Measurements from ENCODE around the gene SDHA.
"Not testable (repeated sequence)": the region's sequence is repeated elsewhere in the genome, so short reads cannot be mapped to it uniquely, and the experiment has no call there.

The SDHA gene

DNA sequence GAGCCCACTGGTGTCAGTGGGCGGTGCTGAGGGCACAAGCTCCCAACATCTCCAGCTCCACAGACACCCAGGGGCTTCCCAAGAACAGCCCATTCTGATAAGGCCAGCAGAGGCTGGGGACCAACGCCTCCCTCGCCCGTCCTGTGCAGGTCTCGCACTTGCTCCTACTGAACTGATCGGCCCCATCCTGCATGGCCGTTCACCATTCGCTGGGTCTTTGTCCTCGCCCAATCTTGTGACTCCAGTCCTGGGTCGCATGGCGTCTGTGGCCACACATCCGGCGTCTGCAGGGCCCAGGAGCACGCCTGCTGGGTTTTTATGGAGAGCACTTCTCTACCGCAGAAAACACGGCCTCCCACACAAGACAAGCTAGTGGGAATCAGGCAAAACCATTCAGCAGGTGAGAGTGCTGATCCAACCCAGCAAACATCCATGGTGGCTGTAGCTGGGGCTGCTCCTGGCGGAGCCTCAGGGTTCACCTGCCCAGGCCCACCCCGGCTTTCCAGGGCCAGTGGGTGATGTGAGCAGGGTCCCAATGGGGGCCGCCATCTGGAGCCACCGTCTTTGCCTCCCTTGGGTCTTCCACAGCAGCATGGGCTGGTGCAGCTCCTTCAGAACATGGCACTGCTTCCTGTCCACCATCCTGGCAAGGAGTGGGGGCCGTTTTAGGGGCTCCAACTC lies 19.5 kb upstream of the SDHA start:
- DNase-seq (ENCODE audit: low read depth in 2 of 2): no peak

DNA sequence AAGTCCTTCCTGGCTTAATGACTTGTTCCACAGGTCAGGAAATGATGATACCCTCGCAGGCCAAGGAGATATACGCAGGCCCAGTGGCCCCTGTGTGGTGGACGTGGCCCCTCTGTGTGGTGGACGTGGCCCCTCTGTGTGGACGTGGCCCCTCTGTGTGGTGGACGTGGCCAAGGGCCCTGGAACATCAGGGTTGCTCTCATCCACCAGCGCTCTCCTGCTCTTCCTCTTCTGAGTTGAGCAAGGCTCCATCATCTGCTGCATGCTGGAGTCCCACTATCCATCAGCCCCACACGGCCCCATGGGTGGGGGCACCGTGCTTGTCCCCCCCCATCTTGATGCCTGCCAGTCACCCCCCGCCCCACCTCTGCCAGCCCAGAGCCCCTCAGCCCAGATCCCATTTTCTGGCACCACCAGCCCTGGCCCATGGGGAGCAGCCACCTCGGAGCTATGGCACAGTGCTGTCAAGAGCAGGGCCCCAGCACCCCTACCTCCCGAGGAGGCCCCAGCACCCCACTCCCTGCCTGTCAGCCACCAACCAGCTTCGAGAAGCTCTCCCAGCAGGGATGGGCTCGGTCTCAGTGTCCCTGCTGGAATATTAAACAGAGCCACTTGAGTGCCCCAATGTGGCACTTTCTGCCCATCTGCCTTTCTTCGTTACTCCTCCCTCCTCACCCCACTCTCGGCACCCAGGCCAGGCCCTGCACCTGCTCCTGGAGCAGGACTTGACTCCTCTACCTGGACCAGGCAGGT lies 18.7 kb upstream of the SDHA start:
- no peak for DNase-seq (ENCODE audit: low read depth in 2 of 2)

DNA sequence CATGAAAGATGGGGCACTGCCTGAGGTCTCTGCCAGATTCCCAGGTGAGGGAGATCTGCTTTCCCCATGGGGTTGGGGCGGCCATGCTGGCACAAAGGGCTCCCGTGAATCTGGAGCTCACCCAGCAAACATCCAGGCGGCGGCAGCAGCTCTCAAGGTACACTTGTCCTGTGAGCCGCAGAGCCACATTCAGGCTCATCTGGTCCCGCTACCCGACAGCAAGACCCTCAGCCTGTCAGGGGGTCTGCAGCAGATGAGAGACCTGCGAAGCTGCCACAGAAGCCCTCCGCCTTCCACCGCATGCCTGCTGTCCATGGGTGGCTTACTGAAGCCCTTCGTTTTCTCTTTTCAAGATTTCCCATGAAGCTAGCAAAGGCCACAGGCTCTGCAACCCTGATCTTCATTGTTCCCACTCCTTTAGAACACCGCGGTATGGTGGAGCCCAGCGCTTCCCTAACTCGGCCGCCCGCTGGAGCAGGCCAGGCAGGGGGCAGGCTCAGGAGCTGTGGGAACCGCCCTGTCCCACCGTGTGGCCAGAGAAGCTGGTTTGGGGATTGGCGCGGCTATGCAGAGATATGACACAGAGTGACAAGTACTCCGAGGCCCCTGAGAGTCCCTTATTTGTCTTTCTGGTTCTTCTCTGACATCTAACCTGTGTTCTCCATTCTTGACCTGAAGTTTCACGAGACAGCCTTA lies 18.0 kb upstream of the SDHA start:
- DNase-seq (ENCODE audit: low read depth in 2 of 2): no peak

DNA sequence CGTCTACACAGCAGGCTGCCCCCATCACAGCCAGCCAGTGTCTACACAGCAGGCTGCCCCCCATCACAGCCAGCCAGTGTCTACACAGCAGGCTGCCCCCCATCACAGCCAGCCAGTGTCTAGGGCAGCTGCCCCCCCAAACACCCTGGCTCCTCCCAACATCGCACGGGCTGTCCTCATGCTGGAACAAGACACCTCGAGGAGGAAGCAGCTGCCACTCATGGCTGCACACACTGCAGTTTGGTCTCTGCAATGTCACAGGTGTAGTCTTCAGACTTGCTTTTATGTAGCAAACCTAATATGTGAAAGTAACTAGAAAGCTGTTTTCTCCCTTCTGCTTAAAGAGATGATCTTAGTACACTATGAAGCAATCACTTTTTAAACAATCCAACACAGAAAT lies 17.1 kb upstream of the SDHA start:
- DNase-seq (ENCODE audit: low read depth in 2 of 2): no peak

DNA sequence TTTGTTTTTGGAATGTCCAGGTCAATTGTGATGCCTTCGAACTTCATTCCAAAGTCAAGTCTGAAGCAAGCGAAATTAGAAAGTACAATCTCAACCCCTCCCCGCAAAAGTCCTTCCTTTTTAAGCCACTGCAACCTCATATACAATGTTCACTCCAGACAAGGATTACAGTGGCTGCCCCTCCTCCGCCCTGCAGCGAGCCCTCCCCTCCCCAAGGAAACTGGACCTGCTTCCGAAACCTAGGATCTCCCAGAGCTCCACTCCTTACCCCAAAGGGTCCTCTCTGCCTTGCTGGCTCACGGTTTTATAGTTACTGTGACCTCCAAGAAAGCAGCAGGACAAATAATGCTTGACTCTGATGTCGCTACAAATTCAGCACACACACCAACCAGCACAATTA lies 16.4 kb upstream of the SDHA start:
- no peak for DNase-seq (ENCODE audit: low read depth in 2 of 2)

DNA sequence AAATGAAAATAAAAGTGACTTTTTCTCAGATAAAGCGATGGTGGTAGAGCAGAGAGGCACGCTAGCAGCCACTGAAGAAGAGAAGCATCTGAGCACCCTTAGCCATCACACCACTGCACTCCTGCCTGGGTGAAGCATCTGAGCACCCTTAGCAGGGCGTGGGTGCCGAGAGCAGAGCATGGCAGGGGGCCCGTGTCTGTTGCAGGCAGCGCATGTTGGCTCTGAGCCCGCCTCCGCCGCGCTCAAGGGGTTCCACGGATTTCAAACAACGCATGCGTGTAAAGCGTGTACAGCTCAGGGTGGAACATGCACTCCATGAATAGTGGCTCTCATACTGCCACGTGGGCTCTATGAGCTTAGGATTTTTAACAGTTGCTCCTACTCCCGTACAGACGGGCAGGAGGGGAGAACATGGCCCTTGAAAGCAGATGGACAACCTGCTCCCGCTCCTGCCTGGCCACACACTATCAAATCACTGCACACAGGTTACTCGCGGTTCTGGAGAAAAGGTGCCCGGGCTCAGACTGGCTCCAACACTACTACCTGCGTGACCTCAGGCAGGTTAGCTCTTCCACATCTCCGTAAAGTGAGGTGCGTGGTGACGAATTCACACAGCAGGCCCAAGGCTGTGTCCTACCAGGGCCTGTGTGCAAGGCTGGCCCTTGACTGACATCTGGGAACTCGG lies 14.7 kb upstream of the SDHA start:
- no peak for DNase-seq (ENCODE audit: low read depth in 2 of 2)

DNA sequence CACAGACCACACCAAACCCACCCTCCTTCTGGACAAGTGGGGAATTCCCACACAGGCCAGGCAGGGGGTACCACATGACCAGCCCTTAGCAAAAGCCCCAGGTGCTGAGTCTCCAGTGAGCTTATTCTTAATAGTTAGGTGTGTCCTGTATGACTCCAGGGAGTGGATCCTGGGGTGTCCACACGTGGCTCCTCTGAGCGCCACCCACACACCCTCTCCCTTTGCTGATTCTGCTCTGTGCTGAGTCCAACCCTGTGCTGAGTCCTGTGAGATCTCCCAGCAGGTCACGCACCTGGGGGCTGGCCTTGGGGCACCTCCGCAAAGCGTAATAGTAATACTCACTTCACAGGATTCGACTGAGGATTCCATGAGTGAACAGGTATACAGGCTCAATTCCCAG lies 14.1 kb upstream of the SDHA start:
- no peak for DNase-seq (ENCODE audit: low read depth in 2 of 2)

DNA sequence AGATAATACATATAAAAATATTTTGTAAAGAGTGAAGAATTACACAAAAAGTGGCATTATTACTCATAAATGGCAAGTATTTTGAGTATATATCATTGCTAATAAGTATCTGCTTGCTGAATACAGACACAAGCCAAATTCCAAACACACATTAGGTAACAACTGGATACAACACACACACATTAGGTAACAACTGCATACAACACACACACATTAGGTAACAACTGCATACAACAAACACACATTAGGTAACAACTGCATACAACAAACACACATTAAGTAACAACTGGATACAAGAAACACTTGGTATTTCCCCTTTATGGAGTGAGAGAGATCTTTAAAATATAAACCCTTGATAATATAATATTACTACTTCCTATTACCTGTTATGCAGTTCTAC lies 13.7 kb upstream of the SDHA start:
- DNase-seq (ENCODE audit: low read depth in 2 of 2): no peak

DNA sequence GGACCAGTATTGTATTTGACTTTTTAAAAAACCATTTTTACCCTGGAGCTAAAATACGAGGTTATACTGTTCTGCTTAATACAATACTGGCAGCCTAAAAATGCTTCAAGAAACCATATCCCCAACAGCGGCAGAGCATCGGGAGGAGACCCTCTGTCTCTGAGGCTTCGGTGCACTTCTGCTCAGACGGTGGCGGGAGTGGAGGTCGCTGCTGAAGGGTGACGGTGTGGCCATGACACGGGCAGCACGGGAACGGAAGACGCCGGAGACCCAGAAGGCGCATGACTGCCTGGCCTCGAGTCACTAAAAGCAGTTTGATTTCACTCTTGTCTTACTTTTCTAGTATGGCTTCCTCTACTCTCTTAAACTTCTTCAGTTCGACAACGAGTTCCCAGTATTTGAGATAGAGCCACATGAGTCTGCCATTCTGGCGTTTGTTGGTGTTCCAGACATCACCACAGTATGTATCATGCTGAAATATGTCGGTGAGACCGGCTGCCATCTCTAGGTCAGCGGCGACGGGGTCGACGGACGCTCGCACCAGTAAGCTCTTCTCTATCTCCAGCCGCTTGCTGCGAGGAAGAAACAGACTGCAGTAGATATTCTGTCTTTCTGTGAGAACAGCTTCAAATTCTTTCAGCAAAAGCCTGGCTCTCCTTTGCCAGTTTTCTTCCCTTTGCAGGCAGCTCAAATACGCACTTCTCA lies 13.0 kb upstream of the SDHA start:
- no peak for DNase-seq (ENCODE audit: low read depth in 2 of 2)

DNA sequence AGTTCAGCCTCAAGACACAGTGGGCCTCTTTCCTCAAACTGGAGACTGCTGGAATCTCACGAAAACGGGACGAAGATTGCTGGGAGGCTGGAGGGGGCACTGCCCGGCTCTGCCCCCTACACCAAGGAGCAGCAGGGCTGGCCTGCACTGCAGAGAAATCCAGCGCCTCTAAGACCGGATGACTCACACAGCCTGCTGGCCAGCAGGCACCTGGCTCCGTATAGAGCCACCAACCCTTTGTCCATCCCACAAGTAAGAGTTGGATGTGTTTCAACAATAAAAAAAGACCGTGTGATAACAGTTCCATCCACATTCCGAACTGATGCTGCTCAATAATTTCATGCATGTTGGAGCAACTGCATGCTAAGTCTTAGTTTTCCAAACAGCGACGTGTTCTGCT lies 11.7 kb upstream of the SDHA start:
- no peak for DNase-seq (ENCODE audit: low read depth in 2 of 2)

DNA sequence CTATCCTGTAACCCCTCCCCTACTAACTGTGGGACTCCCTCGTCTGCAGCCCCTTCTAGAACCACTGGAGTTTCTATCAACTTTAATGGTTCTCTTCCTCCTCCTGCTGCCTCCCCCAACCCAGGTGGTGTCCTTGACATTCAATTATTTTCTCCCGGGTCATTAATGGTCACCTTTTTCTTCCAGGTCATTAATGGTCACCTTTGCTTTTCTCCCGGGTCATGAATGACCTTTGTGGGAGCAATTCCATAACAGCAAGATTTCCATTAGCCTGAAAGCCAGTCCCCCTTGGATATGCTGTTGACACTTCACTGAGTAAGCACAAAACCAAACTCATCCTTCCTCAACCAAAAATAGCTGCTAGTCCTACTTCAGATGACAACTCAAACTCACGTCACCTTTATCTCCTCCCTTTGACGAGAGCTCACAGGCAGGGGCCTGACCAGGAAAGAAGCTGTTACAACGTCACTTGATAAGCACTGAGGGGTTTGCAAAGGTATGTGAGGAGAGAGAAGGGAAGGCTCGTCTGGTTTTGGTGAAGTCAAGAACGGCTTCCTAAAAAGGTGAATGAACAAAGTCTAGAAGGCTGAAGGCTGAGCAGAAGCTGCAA lies 11.1 kb upstream of the SDHA start:
- no peak for DNase-seq (ENCODE audit: low read depth in 2 of 2)

DNA sequence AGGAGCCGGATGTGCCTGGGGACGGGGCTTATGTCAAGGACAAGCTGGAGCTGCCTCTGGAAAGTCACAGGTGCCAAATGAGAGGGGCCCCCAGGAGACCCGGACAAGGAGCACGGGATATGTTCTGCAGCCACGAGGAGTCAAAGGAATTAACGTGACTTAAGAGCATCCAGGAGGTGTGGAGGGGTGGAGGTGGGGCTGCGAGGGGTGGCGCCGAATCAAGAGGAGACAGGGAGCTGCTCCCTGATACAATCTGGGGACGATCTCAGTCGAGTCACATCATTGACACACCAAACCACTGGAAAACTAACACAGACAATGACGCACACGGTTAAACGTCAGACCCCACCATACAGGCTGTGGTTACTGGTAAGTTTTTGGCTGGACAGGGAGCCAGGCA lies 10.5 kb upstream of the SDHA start:
- no peak for DNase-seq (ENCODE audit: low read depth in 2 of 2)

DNA sequence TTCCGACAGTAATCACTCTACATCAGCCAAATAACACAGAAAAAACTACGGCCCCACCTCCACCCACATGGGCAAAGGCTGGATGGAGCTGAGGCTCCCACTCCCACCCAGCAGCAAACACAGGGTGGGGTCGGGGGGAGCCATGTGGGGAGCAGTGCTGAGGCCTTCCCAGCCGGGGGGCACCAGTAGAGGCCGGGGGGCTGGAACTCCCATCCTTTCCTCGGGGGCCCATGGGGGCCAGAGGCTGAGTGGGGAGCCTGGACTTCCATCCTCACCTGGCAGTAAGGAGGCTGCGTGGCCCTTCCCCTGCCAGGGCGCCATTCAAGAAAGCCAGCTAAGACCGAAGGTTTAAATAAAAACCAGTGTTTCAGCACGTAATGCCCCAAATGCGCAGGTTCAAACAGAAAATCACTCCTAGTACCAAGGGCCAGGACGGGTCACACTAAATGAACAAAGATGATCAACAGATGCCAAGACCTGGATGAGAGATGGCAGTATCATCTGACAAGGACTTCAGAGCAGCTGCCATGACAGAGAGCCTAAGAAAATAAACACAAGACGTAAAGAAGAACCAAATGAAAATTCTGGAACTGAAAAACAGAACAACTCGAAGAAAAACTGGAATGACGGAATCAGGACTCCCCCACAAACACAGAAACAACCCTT lies 9.5 kb upstream of the SDHA start:
- no peak for DNase-seq (ENCODE audit: low read depth in 2 of 2)

DNA sequence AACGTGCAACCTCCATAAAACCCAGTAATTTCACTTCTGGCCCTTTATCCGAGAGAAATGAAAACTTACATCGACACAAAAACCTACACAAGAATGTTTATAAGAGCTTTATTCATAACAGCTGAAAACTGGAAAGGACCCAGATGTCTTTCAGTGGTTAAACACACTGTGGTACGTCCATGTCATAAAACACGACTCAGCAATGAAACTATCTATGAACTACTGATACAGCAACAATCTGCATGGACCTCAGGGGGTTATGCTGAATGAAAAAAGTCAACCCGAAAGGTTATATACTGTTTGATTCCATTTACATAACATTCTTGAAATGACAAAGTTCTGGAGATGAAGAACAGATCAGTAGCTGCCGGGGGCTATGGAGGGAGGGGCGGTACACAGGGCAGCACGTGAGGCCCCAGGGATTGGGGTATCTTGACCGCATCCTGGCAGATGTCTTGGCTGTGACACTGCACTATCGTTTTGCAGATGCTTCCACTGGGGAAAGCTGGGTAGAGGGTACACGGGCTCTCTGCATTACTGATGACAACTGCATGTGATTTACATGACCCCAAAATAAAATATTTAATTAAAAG lies 4.2 kb upstream of the SDHA start:
- no peak for DNase-seq (ENCODE audit: low read depth in 2 of 2)

DNA sequence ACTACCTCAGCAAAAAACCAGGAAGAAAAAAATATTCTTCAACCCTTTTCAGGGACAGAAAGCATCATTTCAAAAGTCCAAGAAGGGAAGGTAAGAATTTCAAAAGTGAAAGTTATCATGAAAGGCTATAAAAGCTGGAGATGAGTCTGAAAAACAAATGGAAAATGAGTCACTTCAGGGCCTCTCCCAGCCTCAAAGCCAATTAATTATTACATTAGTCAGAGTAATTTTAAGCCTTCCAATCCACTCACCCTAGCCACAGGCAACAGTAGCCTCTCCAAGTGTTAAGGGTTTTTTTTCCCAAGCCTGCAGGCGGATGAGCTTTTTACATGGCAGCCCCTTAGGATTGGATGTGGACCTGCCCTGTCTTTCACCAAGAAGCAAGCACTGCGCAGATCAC lies 2.9 kb upstream of the SDHA start:
- DNase-seq (ENCODE audit: low read depth in 2 of 2): not testable (repeated sequence)

DNA sequence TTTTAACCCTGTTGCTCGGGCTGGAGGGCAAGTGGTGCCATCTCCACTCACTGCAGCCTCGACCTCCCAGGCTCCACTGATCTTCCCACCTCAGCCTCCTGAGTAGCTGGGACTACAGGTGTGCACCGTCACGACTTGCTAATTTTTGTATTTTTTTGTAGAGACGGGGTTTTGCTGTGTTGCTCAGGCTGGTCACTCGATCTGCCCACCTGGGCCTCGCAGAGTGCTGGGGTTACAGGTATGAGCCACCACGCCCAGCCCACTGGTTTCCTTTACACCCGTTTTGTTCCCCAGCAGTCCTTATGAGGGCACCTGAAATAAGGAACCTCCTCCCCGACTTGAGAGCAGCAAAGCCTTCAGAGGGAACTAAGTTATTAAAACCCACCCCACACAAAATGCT lies 2.0 kb upstream of the SDHA start:
- not testable (repeated sequence) for DNase-seq (ENCODE audit: low read depth in 2 of 2)

DNA sequence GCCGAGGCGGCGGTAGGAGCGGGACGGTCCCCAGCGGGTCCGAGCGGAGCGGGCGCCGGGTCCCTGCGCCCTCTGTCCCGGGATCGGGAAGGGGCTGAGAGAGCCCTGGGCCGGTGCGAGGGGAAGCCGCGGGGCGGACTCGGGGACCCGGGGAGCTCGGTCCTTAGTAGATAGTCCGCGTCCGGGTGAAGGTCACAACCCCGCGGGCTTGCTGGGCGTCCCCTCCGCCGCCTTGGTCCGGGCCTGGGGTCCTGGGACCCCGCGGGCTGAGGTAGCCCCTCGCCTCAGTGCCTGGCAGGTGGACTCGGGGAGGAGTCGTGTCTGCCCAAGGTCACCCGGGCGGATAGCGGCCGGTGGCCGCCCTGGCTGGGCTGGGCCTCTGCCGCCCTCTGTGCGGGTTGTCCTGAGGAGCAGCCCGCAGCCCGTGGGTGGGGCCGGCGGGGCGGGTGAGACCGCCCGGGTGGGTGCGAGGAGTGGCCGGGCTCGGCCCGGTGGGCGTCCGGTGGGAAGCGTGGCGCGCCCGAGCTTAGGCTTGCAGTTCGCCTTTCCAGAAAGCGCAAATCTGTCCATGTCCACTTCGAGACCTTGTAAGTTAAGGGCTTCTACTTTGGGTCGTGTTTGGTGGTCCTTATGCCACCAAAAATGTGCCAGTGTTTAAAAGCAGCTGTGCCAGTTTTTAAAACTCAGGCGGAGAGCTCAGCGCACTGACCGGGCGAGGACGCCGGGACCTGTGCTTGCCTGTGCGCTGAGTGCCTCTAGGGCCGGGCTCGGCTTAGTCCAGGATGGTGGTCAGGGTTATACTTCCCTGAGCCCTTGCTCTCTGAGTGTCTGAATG lies 554 bp downstream of the SDHA start:
- peak in 1 of 2 donors; percentile 14 for DNase-seq (ENCODE audit: low read depth in 2 of 2)

DNA sequence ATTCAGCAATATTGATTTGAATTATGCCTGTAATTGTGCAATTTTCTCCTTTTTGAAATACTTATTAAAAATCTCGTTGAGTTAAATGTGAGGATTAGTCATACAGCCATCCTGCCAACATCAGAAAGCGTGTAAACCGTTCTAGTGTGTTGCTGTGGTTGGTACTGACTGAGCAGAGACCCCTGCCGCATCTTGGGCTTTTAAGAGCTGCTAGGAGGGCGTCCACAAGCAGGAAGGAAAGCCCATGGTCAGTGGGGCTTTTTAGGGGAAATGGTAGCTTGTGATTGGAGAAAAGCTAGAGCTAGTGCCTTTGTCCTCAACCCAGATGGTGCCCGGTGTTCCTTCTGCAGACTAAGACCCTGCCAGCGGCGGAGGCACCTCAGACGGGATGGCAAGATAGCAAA lies 1.3 kb downstream of the SDHA start:
- no peak for DNase-seq (ENCODE audit: low read depth in 2 of 2)

DNA sequence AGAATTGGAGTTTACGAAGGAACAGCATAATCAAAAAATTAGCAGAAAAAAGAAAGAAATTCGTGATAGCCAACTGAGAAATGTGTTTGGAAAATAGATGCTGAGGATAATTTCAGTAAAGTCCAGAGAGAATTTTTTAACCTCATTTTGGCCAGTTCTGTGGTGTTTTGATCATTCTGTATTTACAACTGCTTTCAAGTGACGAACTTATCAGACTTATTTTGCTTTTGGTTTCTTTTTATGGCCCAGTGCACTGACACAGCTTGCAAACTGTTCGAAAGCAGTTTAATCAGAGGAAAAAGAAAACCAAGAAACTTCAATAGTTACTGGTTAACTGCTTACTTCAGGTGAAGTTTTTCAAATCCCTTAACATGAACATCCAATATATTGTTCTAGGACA lies 1.9 kb downstream of the SDHA start:
- DNase-seq (ENCODE audit: low read depth in 2 of 2): no peak

All from stimulated activated CD8-positive, alpha-beta memory T cell treated with anti-CD3 and anti-CD28 coated beads, Interleukin-2, amount 100 ng/mL, for 48 hours (primary cell).